GM23338 (cell line): ENCODE measurements around the gene TBC1D16.

Experiments used
- CREB1 ChIP-seq: fragments of 250-450 bp; sonication (Bioruptor Pico); IDR thresholded peaks from 2 replicates; pipeline ENCODE4 v1.5.0; 2020; ENCODE audit warnings: low read depth, mild to moderate bottlenecking, moderate library complexity
- CTCF ChIP-seq, 2 experiments: fragments of 200-600 bp in 1 of 2; sonication (generic) in 1 of 2; conservative IDR thresholded peaks; 2 replicates each; pipeline versions ENCODE4 v1.5.1 to v1.6.1; 2016 to 2017; ENCODE audit warnings: antibody characterized with exemption in 2 of 2, low read depth in 2 of 2, mild to moderate bottlenecking in 2 of 2, moderate library complexity in 1 of 2
- POLR2AphosphoS5 ChIP-seq: IDR thresholded peaks from 2 replicates; pipeline ENCODE4 v1.6.1; 2016; ENCODE audit warnings: antibody characterized with exemption, low read depth
- ZNF331 ChIP-seq: fragments of 250-450 bp; sonication (Bioruptor Pico); IDR thresholded peaks from 2 replicates; pipeline ENCODE4 v1.5.0; 2020; ENCODE audit warnings: low read depth, mild to moderate bottlenecking, moderate library complexity

- TF ChIP-seq CTCF (conservative IDR thresholded peaks at IDR 0.05; ENCODE audit: low read depth in 2 of 2) (no peak), CREB1 (CRISPR knock-in tag) (no peak), ZNF331 (no peak), POLR2AphosphoS5 (no peak)
Measured at GRCh38 chr17:79985943-79986391, 49.7 kb downstream of the TBC1D16 start.
